HG03060 (cell line): ENCODE measurements around the gene MYO3A.
"Not testable (repeated sequence)": the region's sequence is repeated elsewhere in the genome, so short reads cannot be mapped to it uniquely, and the experiment has no call there.

Experiments
- ATAC-seq: cut with Tn5 transposase; IDR thresholded peaks from one replicate; pipeline ENCODE4 v1.9.1; 2021; ENCODE audit warnings: low read depth, moderate number of reproducible peaks; ENCODE audit not compliant: unreplicated experiment

Gene MYO3A

GRCh38 chr10:25972631-25973030 is 38.6 kb downstream of the MYO3A start:
- no peak for ATAC-seq

GRCh38 chr10:25974897-25975459 is 40.9 kb downstream of the MYO3A start:
- no peak for ATAC-seq

- ATAC-seq: no peak
Measured at GRCh38 chr10:25978771-25979170, 44.7 kb downstream of the MYO3A start.

GRCh38 chr10:25982107-25982506 is 48.1 kb downstream of the MYO3A start:
- no peak for ATAC-seq

- ATAC-seq: no peak
Measured at GRCh38 chr10:25988583-25988982, 54.6 kb downstream of the MYO3A start.

- no peak for ATAC-seq
Measured at GRCh38 chr10:25989951-25990350, 55.9 kb downstream of the MYO3A start.

- no peak for ATAC-seq
Measured at GRCh38 chr10:25999295-25999981, 65.4 kb downstream of the MYO3A start.

GRCh38 chr10:26000971-26001370 is 66.9 kb downstream of the MYO3A start:
- ATAC-seq: no peak

- ATAC-seq: not testable (repeated sequence)
Measured at GRCh38 chr10:26002466-26002865, 68.4 kb downstream of the MYO3A start.

GRCh38 chr10:26015092-26015491 is 81.1 kb downstream of the MYO3A start:
- no peak for ATAC-seq

GRCh38 chr10:26022831-26023230 is 88.8 kb downstream of the MYO3A start:
- ATAC-seq: no peak

- ATAC-seq: no peak
Measured at GRCh38 chr10:26024303-26024702, 90.3 kb downstream of the MYO3A start.

- ATAC-seq: no peak
Measured at GRCh38 chr10:26025523-26025922, 91.5 kb downstream of the MYO3A start.

- no peak for ATAC-seq
Measured at GRCh38 chr10:26029858-26030257, 95.8 kb downstream of the MYO3A start.

- no peak for ATAC-seq
Measured at GRCh38 chr10:26031300-26031699, 97.3 kb downstream of the MYO3A start.

- no peak for ATAC-seq
Measured at GRCh38 chr10:26043469-26043868, 109.4 kb downstream of the MYO3A start.

GRCh38 chr10:26044141-26044749 is 110.2 kb downstream of the MYO3A start:
- ATAC-seq: no peak

GRCh38 chr10:26046073-26046700 is 112.2 kb downstream of the MYO3A start:
- ATAC-seq: no peak

- ATAC-seq: no peak
Measured at GRCh38 chr10:26048756-26049155, 114.7 kb downstream of the MYO3A start.

- ATAC-seq: no peak
Measured at GRCh38 chr10:26052326-26052725, 118.3 kb downstream of the MYO3A start.

GRCh38 chr10:26057466-26057865 is 123.4 kb downstream of the MYO3A start:
- no peak for ATAC-seq

GRCh38 chr10:26064106-26064505 is 130.1 kb downstream of the MYO3A start:
- ATAC-seq: no peak
